Measurements from ENCODE around the gene C18orf63. TPM values are rescaled to one million over a fixed set of nuclear protein-coding genes. Genes with fewer than 3 reads are reported as not detected.
"Not testable (repeated sequence)": the region's sequence is repeated elsewhere in the genome, so short reads cannot be mapped to it uniquely, and the experiment has no call there.

C18orf63 gene
- total RNA-seq, 1 donor from 2014 or later = not detected

DNA sequence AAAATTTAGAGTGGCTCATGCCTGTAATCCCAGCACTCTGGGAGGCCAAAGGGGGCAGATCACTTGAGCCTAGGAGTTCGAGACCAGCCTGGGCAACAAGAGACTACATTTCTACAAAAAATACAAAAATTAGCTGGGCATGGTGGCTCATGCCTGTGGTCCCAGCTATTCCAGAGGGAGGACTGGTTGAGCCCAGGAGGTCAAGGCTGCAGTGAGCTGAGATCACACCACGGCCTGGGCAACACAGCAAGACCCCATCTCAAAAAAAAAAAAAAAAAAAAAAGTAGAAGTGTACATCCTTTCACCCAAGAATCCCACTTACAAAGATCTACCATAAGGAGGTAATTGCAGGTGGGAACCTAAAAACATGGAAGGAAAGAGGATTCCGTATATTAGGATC is 30.1 kb upstream of the C18orf63 start:
- not testable (repeated sequence) for DNase-seq (ENCODE audit: low spot score in 2 of 2); FAIRE-seq

GRCh38 chr18:74286106-74286855 is 29.4 kb upstream of the C18orf63 start:
- FAIRE-seq = no peak
- no peak for DNase-seq (ENCODE audit: low spot score in 2 of 2)

GRCh38 chr18:74286856-74287255 is 28.8 kb upstream of the C18orf63 start:
- no peak for FAIRE-seq
- no peak for DNase-seq (ENCODE audit: low spot score in 2 of 2)

DNA sequence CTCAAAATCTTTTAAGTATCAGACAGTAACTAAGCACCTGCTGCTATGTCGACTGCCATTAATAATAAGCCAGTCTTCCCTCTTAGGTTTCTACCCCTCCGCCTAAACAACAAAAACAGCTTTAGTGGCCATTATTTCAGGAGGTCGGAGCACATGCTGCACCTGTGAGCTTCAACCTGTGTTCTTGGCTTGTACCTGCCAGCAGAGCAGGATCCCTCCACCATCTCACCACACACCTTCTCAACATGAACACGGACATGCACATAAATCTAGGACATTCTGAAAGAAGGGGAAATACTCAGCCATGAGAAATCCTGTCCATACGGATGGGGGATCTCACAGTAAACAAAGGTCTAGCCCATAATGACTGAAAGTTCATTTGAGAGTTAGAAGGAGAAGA is 27.6 kb upstream of the C18orf63 start:
- FAIRE-seq (no peak), DNase-seq (ENCODE audit: low spot score in 2 of 2) (no peak)

GRCh38 chr18:74288730-74289129 is 26.9 kb upstream of the C18orf63 start:
- FAIRE-seq = no peak
- no peak for DNase-seq (ENCODE audit: low spot score in 2 of 2)

DNA sequence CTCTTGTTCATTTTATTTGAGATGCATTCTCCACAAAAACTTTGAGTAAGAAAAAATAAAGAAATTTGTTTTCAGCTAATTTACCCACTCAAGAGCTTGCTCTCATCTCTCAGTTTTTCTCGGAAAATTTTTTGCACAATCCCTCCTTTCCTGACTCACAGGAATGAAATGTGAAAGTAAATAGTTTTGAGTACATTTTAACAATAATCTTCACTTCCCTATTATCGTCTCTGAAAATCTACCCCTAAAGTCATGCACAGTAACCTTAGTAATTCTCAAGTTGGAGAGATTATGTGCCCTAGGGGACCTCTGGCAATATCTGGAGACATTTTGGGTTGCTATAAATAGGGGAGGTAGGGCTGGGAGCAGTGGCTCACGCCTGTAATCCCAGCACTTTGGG is 26.5 kb upstream of the C18orf63 start:
- DNase-seq (ENCODE audit: low spot score in 2 of 2) (no peak), FAIRE-seq (no peak)

DNA sequence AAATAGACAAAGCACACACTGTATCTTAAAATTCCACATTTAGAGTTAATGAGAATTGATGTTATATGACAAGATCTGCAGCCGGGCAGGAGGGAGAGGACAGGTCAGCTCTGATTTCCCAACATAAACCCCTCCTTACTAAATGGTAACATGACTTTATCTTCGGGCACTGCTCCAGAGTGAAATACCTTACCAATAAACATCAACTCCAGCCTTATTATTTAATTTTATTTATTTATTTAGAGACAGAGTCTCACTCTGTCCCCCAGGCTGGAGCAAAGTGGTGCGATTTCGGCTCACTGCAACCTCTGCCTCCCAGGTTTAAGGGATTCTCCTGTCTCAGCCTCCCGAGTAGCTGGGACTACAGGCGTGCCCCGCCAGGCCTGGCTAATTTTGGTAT is 25.6 kb upstream of the C18orf63 start:
- FAIRE-seq (no peak), DNase-seq (ENCODE audit: low spot score in 2 of 2) (no peak)

- FAIRE-seq = no peak
- DNase-seq (ENCODE audit: low spot score in 2 of 2) = no peak
Observed at GRCh38 chr18:74290794-74291471, 24.7 kb upstream of the C18orf63 start.

DNA sequence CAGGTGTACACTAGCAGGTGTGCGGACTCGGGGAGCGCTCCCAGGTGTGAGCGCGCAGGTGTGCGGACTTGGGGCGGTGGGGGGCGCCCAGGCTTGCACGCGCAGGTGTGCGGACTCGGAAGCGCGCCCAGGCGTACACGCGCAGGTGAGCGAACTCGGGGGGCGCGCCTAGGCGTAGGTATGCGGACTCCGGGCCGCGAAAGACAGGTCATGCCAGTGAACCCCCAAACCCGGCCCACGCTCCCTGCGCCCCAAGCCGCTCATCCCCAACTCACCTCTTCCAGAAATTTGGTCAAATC is 24.2 kb upstream of the C18orf63 start:
- FAIRE-seq (no peak), DNase-seq (ENCODE audit: low spot score in 2 of 2) (no peak)

GRCh38 chr18:74291771-74292540 is 23.7 kb upstream of the C18orf63 start, which contains the start of gene CYB5A:
Gene CYB5A, minus strand, starts transcription at chr18:74291963. Its CDS starts 88 bp downstream, at chr18:74291875.
- DNase-seq (ENCODE audit: low spot score in 2 of 2) (peak; percentile 97 to 99), FAIRE-seq (peak; percentile 88)

GRCh38 chr18:74292541-74292858 is 23.1 kb upstream of the C18orf63 start:
- no peak for FAIRE-seq

GRCh38 chr18:74292982-74293381 is 22.7 kb upstream of the C18orf63 start:
- DNase-seq (ENCODE audit: low spot score in 2 of 2); FAIRE-seq: not testable (repeated sequence)

More at GRCh38 chr18:74292541-74292858, 23.1 kb upstream of the C18orf63 start:
- no peak for DNase-seq (ENCODE audit: low spot score in 2 of 2)

DNA sequence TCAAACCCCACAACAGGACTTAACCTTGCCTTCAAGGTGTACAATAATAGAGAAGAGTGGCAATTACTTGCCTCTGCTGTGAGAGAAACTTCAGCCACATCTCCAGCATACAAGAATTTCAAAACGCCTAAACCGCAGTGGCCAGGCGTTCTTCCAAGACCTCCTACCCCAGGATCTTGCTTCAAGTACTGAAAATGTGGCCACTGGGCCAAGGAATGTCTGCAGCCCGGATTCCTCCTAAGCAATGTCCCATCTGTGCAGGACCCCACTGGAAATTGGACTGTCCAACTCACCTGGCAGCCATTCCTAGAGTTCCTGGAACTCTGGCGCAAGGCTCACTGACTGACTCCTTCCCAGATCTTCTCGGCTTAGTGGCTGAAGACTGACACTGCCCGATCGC is 21.1 kb upstream of the C18orf63 start:
- FAIRE-seq (no peak), DNase-seq (ENCODE audit: low spot score in 2 of 2) (no peak)

- FAIRE-seq (peak; percentile 6), DNase-seq (ENCODE audit: low spot score in 2 of 2) (no peak)
Observed at GRCh38 chr18:74299162-74299561, 16.5 kb upstream of the C18orf63 start.

- no peak for FAIRE-seq
- no peak for DNase-seq (ENCODE audit: low spot score in 2 of 2)
Observed at GRCh38 chr18:74299746-74300145, 15.9 kb upstream of the C18orf63 start.

- FAIRE-seq (no peak), DNase-seq (ENCODE audit: low spot score in 2 of 2) (no peak)
Observed at GRCh38 chr18:74303306-74303705, 12.3 kb upstream of the C18orf63 start.

DNA sequence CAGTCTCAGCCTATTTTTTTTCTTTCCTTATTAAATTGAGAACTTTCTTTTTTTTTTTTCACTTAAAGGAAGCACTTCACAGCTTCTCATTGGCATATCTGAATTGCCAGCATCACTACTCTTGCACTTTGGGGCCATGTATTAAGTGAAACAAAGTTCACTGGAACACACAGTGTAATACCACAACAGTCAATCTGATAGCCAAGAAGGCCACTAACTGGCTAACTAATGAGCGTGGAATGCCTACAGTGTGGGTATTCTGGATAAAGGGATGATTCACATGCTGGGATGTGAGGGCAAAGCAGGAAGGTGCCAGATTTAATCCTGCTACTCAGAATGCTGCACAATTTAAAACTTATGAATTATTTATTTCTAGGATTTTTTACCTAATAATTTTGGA is 11.7 kb upstream of the C18orf63 start:
- no peak for FAIRE-seq
- no peak for DNase-seq (ENCODE audit: low spot score in 2 of 2)

GRCh38 chr18:74310411-74310810 is 5.2 kb upstream of the C18orf63 start:
- DNase-seq (ENCODE audit: low spot score in 2 of 2) (no peak), FAIRE-seq (no peak)

DNA sequence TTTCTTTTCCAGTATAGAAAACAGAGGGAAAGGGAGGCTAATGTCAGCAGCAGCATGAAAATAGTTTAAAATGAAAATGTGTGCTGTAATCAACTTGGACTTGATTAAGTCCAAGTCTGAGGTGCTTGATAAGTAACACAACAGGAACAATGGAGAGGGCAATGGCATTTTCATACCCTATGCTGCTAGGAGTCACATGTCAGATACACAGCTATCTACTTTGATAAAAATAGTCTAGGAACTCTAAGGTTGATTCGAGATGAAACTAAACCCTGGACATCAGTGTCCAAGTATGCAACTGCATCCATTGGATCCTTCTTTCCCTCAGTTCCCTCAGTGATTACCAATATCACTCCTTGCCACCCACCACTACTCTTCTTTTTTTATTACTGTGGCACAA is 4.6 kb upstream of the C18orf63 start:
- FAIRE-seq (no peak), DNase-seq (ENCODE audit: low spot score in 2 of 2) (no peak)

DNA sequence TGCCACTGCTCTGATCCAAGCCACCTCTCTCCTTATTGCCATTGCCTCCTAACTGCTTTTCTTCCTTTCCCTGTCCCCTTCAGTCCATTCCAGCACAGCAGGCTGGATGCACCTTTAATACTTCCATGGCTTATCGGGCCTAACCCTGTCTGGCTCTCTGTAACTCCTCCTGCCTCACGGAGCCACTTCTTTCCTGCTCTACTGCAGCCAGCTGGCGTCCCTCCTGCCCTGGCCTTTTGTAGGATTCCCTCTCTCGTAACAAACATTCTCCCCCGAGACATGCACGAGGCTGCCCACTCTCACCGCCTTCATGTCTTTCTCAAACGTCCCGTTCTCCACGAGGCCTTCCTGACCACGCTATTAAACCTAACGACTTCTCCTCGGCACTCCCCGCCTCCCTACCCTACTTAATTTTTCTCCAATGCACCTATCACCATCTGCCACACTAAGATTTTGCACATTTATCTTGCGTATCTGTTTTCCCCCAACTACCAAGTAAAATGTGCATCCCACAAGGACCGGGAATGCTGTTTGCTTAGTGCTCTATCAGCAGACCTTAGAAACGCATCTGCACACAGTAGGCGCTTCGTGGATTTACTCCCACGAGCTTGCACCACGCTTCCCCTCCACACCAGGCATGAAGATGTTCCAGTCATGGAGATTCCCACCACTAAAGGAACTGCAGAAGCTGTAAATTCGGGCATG is 728 bp upstream of the C18orf63 start:
- FAIRE-seq (no peak), DNase-seq (ENCODE audit: low spot score in 2 of 2) (no peak)

All from frontal cortex (tissue), 4 donors.